ENCODE data around the gene NOCT.
"Not testable (repeated sequence)": the region's sequence is repeated elsewhere in the genome, so short reads cannot be mapped to it uniquely, and the experiment has no call there.

Gene NOCT

DNA sequence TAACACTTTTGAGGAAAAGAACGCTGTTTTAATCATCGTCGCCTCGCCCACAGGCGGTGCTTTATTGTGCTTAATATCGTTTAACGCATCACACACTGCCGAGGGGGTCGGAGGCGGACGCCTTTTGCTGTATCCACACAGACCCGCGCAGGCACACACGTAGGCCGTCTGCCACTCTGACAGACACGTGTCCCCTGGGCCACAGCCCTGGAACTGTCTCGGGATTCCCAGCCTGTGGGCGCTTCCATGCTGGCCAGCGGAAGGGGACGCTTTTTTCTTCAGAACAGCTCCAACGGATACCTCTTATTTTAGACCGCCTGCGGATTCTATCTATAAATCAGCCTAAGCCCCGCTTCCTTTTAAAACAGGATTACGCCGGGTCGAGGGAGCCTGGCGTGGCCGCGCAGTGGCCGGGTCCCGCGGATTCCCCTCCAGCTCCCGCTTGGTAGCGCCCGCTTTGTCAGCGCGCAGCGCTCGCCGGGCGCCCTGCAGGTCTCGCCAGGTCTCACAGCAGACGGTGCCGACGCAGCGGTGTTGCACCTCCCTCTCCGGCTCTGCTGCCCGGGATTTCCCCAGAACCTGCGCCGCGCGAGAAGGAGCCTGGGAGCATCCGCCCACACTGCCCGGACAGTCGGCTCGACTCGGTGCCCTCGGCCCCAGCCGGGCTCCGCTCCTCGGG is at the start of gene NOCT:
Gene NOCT (plus strand): TSS at position 513 of the 679 bp plus-strand sequence. CDS start 201 bp downstream, outside the sequence.
- peak; percentile 89 for DNase-seq (ENCODE audit: low spot score)

- DNase-seq (ENCODE audit: low spot score) = no peak
Measured at GRCh38 chr4:138967313-138967712, 48.3 kb upstream of the NOCT start.

DNA sequence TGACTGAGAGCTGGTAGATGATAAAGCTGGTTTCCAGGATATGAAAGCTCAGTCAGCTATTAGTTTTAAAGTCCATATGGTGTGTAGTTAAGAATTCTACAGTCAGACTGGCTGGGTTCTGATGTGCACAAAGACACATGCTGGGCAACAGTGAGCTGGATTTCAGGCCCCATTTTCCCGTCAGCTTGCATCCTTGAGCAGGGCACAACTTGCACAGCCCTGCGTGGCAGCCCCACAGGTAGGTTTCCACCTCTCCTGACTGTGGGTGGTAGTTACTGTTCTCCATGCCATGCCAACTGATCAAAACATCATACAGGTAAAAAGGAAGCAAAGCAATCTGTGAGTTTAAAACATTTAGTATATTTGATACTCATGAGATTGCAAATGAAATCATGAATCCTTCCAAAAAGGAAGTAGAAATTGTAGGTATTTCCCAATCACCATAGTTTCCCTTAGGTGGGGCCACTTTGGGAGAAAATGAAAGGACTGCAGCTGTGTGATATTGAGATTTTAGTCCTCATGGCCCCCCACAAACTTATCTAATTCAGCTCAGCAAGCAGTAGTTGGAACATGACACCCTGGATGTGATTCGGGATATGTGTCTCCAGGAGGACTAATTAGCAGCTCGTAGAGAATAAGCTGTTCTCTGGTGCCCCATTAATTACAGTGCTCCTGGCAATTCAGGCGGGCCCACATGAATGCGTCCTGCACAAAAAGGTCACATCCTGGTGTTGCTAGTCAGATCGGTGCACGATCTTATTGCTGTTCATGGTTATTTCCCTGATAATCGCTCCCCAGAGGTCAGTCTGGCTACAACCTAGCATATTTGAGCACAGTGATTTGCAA is 42.4 kb upstream of the NOCT start:
- DNase-seq (ENCODE audit: low spot score) = no peak

DNA sequence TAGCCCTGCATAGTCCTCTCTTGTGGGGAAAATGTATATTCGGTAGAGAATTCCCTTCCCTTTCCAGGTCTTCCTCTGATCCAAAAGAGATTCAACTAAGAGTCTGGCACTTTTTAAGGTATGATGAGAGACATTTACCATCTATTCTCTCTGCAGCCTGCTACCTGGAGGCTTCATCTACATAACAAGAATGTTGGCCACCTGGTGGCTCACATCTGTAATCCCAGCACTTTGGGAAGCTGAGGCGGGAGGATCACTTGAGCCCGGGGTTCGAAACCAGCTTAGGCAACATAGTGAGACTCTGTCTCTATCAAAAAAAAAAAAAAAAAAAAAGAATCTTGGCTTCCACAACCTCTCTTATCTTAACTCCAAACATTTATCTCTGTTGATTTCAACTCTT is 40.4 kb upstream of the NOCT start:
- DNase-seq (ENCODE audit: low spot score) = no peak

DNA sequence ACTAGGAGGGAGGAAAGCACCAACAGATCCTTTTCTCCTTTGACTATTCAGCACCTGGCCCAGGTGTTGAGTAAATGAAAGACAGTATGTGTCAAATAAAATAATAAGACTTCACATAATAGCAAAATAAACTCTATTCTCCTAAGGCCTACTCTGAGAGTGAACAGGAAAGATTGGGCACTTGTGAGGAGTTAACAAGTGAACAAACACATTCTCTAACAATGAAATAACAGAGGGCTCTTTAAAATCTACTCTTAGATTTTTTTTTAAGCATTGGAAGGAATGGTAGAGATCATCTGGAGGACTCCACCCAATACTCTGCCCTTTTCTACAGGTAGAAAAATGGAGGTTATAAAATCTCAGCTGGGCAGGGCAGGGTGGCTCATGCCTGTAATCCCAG is 39.1 kb upstream of the NOCT start:
- no peak for DNase-seq (ENCODE audit: low spot score)

- DNase-seq (ENCODE audit: low spot score) = peak; percentile 12
Measured at GRCh38 chr4:138977524-138977923, 38.1 kb upstream of the NOCT start.

GRCh38 chr4:138978028-138978585 is 37.5 kb upstream of the NOCT start:
- DNase-seq (ENCODE audit: low spot score) = no peak

DNA sequence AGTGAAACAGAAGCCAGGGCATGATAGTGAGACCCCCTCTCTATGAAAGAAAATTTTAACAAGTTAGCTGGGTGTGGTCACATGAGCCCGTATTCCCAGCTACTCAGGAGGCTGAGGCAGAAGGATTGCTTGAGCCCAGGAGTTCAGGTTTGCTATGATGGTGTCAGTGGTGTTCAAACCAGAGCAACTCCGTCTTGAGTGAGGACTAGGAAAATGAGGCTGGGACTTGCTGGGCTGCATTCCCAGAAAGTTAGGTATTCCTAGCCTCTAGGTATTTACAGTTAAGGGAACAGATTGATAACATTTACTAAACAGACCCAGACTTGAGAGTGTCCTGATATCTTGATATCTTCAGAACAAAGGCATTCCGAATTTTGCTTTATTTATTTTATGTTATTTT is 37.0 kb upstream of the NOCT start:
- no peak for DNase-seq (ENCODE audit: low spot score)

GRCh38 chr4:138979742-138980141 is 35.8 kb upstream of the NOCT start:
- no peak for DNase-seq (ENCODE audit: low spot score)

- DNase-seq (ENCODE audit: low spot score) = peak; percentile 15
Measured at GRCh38 chr4:138981930-138982390, 33.6 kb upstream of the NOCT start.

GRCh38 chr4:138982754-138983153 is 32.8 kb upstream of the NOCT start:
- no peak for DNase-seq (ENCODE audit: low spot score)

DNA sequence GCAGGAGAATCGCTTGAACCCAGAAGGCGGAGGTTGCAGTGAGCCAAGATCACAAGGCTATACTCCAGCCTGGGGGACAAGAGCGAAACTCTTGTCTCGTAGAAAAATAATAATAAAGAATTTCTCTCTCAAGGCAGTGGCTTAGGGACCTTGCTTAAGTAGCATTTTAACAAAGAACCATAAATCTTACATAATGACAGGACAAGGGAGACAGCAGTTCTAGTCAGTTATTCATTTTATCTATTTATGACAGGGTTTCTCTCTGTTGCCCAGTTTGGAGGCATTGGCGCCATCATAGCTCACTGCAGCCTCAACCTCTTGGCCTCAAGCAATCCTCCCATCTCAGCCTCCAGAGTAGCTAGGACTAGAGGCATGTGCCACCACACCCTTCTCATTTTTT is 31.9 kb upstream of the NOCT start:
- no peak for DNase-seq (ENCODE audit: low spot score)

DNA sequence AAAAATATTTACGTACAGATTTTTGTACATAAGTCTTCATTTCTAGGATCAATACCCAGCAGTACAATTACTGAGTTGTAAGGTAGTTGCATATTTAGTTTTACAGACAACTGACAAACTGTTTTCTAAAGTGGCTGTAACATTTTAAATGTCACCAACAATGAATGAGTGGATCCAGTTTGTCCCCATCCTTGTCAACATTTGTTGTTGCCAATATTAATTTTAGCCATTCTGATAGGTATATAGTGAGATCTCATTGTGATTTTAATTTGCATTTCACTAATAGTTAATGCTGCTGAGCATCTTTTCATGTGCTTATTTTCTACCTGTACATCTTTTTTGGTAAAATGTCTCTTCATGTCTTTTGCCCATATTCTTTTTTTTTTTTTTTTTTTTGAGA is 30.9 kb upstream of the NOCT start:
- DNase-seq (ENCODE audit: low spot score) = no peak

GRCh38 chr4:138992676-138993075 is 22.9 kb upstream of the NOCT start:
- no peak for DNase-seq (ENCODE audit: low spot score)

- DNase-seq (ENCODE audit: low spot score) = no peak
Measured at GRCh38 chr4:138996090-138996489, 19.5 kb upstream of the NOCT start.

DNA sequence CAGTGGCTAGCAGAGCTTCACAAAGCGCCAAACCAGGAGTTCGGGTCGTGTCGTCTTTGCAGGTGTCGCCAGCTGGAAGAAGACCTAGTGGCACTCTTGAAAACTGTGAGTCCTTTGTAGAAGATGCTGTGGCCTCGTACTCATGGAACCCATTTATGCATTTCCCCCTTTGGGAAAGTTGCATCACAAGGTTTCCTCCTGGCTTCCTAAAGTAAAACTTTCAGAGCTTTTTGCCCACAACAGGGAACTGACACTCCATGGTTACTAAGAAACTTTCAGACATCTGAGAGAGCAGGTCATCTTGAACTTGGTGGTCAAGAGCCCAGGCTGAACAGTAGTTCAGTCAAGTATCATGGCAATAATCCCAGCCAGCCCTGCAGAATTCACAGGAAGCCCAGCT is 15.9 kb upstream of the NOCT start:
- DNase-seq (ENCODE audit: low spot score) = no peak

DNA sequence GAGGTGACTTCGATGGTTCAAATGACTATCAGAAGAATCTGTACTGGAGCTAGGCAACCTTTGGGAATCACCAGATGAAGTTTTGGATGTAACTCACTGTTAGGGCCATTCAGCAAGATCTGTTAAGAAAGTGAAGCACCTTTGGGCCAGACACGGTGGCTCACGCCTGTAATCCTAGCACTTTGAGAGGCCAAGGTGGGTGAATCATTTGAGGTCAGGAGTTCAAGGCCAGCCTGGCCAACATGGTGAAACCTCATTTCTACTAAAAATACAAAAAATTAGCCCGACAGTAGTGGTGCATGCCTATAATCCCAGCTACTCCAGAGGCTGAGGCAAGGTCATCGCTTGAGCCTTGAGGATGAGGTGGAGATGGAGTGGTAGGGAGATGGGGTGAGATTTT is 15.4 kb upstream of the NOCT start:
- DNase-seq (ENCODE audit: low spot score) = not testable (repeated sequence)

- not testable (repeated sequence) for DNase-seq (ENCODE audit: low spot score)
Measured at GRCh38 chr4:139001430-139001829, 14.2 kb upstream of the NOCT start.

DNA sequence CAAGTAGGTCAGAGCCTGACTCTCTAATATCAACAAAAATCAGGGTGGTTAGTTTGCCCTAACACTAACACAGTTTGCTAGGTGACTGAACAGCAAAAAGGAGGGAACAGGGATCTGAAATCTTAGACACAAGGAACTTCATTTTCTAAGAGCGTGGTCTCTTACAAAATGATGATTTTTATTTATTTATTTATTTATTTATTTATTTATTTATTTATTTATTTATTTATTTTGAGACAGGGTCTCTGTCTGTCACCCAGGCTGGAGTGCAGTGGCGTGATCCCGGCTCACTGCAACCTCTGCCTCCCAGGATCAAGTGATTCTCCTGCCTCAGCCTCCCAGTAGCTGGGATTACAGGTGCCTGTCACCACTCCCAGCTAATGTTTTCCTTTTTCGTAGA is 11.9 kb upstream of the NOCT start:
- DNase-seq (ENCODE audit: low spot score) = not testable (repeated sequence)

DNA sequence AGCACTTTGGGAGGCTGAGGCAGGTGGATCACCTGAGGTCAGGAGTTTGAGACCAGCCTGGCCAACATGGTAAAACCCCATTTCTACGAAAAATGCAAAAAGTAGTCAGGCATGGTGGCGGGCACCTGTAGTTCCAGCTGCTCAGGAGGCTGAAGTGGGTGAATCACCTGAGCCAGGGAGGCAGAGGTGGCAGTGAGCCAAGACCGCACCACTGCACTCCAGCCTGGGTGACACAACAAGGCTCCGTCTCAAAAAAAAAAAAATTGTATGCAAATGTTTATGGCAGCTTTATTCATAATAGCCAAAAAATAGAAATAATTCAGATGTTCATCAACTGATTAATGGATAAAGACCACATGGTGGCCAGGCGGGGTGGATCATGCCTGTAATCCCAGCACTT is 9.8 kb upstream of the NOCT start:
- DNase-seq (ENCODE audit: low spot score) = no peak

- no peak for DNase-seq (ENCODE audit: low spot score)
Measured at GRCh38 chr4:139007640-139008039, 7.9 kb upstream of the NOCT start.

DNA sequence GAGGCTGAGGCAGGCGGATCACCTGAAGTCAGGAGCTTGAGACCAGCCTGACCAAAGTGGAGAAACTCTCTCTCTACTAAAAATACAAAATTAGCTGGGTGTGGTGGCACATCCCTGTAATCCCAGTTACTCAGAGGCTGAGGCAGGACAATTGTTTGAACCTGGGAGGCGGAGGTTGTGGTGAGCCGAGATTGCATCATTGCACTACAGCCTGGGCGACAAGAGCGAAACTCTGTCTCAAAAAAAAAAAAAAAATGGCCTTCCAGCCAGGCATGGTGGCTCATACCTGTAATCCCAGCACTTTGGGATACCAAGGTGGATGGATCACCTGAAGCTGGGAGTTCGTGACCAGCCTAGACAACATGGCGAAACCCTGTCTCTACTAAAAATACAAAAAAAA is 7.3 kb upstream of the NOCT start:
- not testable (repeated sequence) for DNase-seq (ENCODE audit: low spot score)

- DNase-seq (ENCODE audit: low spot score) = no peak
Measured at GRCh38 chr4:139009702-139010101, 5.9 kb upstream of the NOCT start.
